Kidney epithelial cell (primary cell): ENCODE results near the gene TBCC. TPM values are rescaled to one million over a fixed set of nuclear protein-coding genes. Genes with fewer than 3 reads are reported as not detected.
A peak's percentile ranks its signal among the peaks of the same experiment; 100 is the strongest.

Source experiments
- DNase-seq: peaks from one replicate; pipeline ENCODE4 v3.0.0-alpha.2; 2010; ENCODE audit warnings: low read depth
- H3K27me3 ChIP-seq: 2 replicates; pipeline ENCODE4 v1.6.0; 2011; ENCODE audit warnings: low read length; ENCODE audit not compliant: control insufficient read depth, insufficient read depth
- H3K36me3 ChIP-seq: 2 replicates; pipeline ENCODE4 v1.5.1; 2011; ENCODE audit warnings: low read length; ENCODE audit not compliant: control insufficient read depth, insufficient read depth
- H3K4me3 ChIP-seq: 2 replicates; pipeline ENCODE4 v1.5.1; 2011; ENCODE audit warnings: low read depth, mild to moderate bottlenecking, control low read depth, low read length
- total RNA-seq: library from RNA; depleted of rRNA; stranded (reverse); fragments of >200 nt; gene quantifications from 2 replicates; pipeline ENCODE4 v1.2.3, GENCODE V29; 2015
- TF ChIP-seq, protein P1 (sequence below): IDR thresholded peaks from 2 replicates; pipeline ENCODE4 v1.5.1; 2011; ENCODE audit warnings: mild to moderate bottlenecking, moderate library complexity, low read length, control low read depth, inconsistent platforms; ENCODE audit not compliant: insufficient read depth, poor library complexity, severe bottlenecking

The TBCC gene
- total RNA-seq, 1 donor from 2014 or later, result 55.2 TPM

DNA sequence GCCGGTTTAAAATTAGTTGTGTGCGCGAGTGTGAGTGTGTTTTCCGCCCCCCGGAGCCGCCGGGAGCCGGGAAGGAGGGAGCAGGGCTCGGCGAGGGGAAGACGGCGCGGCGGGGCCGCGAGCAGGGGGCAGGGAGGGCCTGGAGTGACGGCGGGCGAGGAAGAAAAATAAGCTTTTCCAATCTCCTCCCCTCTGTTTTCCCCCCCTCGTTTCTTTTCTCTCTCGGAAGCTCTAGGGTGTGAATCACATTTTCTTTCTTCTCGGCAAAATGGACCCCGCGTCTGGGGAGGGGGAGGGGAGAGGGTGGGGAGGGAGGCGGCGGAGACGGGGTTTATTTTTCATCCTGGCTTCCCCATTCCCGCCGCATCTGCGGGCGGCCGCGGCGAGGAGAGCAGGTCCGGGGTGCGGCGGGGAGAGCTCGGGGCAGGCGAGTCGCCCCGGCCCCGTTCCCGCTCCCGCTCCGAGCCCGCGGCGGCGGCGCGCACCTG, 36.8 kb upstream of the TBCC start:
- TF ChIP-seq, protein P1, sequence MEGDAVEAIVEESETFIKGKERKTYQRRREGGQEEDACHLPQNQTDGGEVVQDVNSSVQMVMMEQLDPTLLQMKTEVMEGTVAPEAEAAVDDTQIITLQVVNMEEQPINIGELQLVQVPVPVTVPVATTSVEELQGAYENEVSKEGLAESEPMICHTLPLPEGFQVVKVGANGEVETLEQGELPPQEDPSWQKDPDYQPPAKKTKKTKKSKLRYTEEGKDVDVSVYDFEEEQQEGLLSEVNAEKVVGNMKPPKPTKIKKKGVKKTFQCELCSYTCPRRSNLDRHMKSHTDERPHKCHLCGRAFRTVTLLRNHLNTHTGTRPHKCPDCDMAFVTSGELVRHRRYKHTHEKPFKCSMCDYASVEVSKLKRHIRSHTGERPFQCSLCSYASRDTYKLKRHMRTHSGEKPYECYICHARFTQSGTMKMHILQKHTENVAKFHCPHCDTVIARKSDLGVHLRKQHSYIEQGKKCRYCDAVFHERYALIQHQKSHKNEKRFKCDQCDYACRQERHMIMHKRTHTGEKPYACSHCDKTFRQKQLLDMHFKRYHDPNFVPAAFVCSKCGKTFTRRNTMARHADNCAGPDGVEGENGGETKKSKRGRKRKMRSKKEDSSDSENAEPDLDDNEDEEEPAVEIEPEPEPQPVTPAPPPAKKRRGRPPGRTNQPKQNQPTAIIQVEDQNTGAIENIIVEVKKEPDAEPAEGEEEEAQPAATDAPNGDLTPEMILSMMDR, result no peak
- no peak for DNase-seq
- H3K27me3 ChIP-seq, result no peaks in the 10 kb centered on the region
- no peaks in the 10 kb centered on the region for H3K36me3 ChIP-seq
- peak overlapping the region; percentile 93 for H3K4me3 ChIP-seq

DNA sequence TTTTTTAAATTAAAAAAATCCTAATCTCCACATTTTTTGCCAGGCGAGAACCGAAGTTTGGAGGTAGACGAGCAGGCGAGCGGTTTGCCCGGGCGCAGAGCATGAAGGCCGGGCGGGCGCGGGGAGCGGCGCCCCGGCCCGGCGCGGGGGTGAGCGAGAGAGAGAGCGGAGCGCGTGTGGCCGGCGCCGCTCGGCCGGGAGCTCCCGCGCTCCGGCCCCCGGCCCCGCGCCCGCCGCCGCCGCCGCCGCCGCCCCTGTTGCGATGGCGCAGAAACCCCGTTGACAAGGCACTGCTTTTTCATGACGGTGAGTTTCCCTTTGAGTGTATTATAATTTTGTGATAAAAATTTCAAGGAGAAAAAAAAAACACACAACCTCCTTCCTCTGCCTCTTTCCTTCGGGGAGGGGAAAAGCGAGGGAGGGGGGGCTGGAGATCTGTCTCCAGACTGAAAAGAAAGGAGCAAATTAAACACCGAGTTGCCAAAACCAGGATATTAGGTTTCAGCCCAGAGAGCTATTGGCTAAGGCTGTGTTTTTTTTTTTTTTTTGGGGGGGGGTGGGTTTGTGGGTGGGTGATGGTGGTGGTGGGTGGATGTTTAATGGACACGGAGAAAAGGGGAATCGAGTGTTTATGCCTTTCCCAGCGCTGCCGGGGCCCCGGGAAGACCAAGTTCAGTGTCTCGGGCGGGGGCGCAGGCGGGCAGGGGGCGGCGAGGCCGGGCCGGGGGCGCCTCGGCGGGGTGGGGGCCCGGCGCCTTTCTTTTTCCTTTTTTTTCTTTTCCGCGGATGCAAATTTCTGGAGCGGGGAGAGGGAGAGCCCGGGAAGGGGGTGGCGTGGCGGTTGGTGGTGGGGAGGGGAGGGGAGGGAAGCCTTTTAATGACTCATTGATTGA, 36.1 kb upstream of the TBCC start, which contains the start of gene BICRAL:
BICRAL (plus strand) TSS at position 257 of the 893 bp plus-strand sequence. CDS start 39,971 bp downstream, outside the sequence.
- no peak for DNase-seq

GRCh38 chr6:42781546-42781795, 35.6 kb upstream of the TBCC start:
- no peak for DNase-seq
- Histone ChIP-seq H3K36me3 (no peaks in the 10 kb centered on the region), H3K4me3 (peak overlapping the region; percentile 93), H3K27me3 (no peaks in the 10 kb centered on the region)
- TF ChIP-seq, protein P1, result no peak

More for the DNA sequence above, 36.1 kb upstream of the TBCC start, which contains the start of gene BICRAL:
- H3K4me3 ChIP-seq, result peak within 1 kb of the TSS; percentile 93
- H3K36me3 ChIP-seq, result no peaks in the 10 kb centered on the region
- TF ChIP-seq, protein P1, result no peak
- H3K27me3 ChIP-seq, result no peaks in the 10 kb centered on the region

DNA sequence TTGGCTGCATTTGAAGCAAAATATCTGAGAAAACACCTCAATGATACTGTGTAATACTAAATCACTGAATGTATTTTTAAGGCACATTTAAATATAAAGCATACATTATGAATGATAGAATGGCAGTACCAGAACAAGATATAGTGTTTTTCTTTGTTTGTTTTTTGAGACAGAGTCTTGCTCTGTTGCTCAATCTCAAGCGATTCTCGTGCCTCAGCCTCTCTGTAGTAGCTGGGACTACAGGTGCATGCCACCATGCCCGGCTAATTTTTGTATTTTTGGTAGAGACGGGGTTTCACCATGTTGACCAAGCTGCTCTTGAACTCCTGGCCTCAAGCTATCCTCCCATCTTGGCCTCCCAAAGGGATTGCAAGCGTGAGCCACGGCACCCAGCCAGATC, 33.6 kb upstream of the TBCC start:
- DNase-seq, result no peak
- TF ChIP-seq, protein P1, result no peak
- H3K27me3 ChIP-seq, result no peaks in the 10 kb centered on the region
- no peaks in the 10 kb centered on the region for H3K36me3 ChIP-seq
- no peak overlapping the region for H3K4me3 ChIP-seq

GRCh38 chr6:42778122-42778521, 32.2 kb upstream of the TBCC start:
- Histone ChIP-seq H3K36me3 (no peaks in the 10 kb centered on the region), H3K4me3 (no peak overlapping the region), H3K27me3 (no peaks in the 10 kb centered on the region)
- TF ChIP-seq, protein P1, result no peak
- DNase-seq, result no peak
